DOHH2 (cell line): Measurements from ENCODE around the gene ACHE.
"Not testable (repeated sequence)": the region's sequence is repeated elsewhere in the genome, so short reads cannot be mapped to it uniquely, and the experiment has no call there.

Source experiments
- CTCF ChIP-seq: fragments of 200-600 bp; sonication (generic); IDR thresholded peaks from one replicate; pipeline ENCODE4 v1.5.1; 2014; ENCODE audit warnings: antibody characterized with exemption, mild to moderate bottlenecking, low read depth, low read length; ENCODE audit not compliant: poor library complexity, severe bottlenecking
- EZH2phosphoT487 ChIP-seq: fragments of 200-600 bp; sonication (generic); IDR thresholded peaks from 2 replicates; pipeline ENCODE4 v1.6.1; 2017; ENCODE audit warnings: borderline replicate concordance, mild to moderate bottlenecking, antibody characterized with exemption, low read length, moderate library complexity, mixed read lengths

- TF ChIP-seq CTCF, EZH2phosphoT487: not testable (repeated sequence)
Observed at GRCh38 chr7:100910443-100910842, 14.8 kb upstream of the ACHE start.
